Muscle layer of colon (tissue), 2 donors: ENCODE data around the gene CHN2.

ENCODE experiments used
- H3K27ac ChIP-seq: one replicate; pipeline ENCODE4 v1.7.0; 2013; ENCODE audit warnings: low read depth, mild to moderate bottlenecking, low read length, moderate library complexity
- H3K27me3 ChIP-seq, 2 donors: one replicate each; pipeline ENCODE4 v1.7.0; 2013; ENCODE audit warnings: low read length in 2 of 2, mild to moderate bottlenecking in 2 of 2; ENCODE audit not compliant: insufficient read depth in 2 of 2, control insufficient read depth in 1 of 2
- H3K36me3 ChIP-seq: one replicate; pipeline ENCODE4 v1.7.0; 2013; ENCODE audit warnings: mild to moderate bottlenecking, low read length; ENCODE audit not compliant: insufficient read depth
- H3K4me1 ChIP-seq: one replicate; pipeline ENCODE4 v1.7.0; 2013; ENCODE audit warnings: mild to moderate bottlenecking, low read length; ENCODE audit not compliant: insufficient read depth
- H3K4me3 ChIP-seq, 2 donors: one replicate each; pipeline ENCODE4 v1.7.0; 2013; ENCODE audit warnings: low read length in 2 of 2, low read depth in 1 of 2, mild to moderate bottlenecking in 1 of 2, moderate library complexity in 1 of 2
- H3K9ac ChIP-seq: one replicate; pipeline ENCODE4 v1.7.0; 2013; ENCODE audit warnings: low read length
- H3K9me3 ChIP-seq: one replicate; pipeline ENCODE4 v1.7.0; 2013; ENCODE audit warnings: mild to moderate bottlenecking, low read length
- donor health status: abdominal sarcoma.
- donor health status: Adenocarcinoma of cecum.

CHN2 gene

GRCh38 chr7:29401769-29402168, 207.2 kb downstream of the CHN2 start:
- H3K36me3 ChIP-seq = no peaks in the 10 kb centered on the region
- no peaks in the 10 kb centered on the region for H3K4me1 ChIP-seq
- no peak overlapping the region for H3K27ac ChIP-seq
- no peaks in the 10 kb centered on the region for H3K9me3 ChIP-seq
- no peaks in the 10 kb centered on the region for H3K27me3 ChIP-seq
- no peak overlapping the region for H3K4me3 ChIP-seq
- H3K9ac ChIP-seq = no peak overlapping the region

- Histone ChIP-seq H3K36me3 (no peaks in the 10 kb centered on the region), H3K4me3 (no peak overlapping the region), H3K9ac (no peak overlapping the region), H3K27ac (no peak overlapping the region), H3K9me3 (no peaks in the 10 kb centered on the region), H3K27me3 (no peaks in the 10 kb centered on the region), H3K4me1 (no peaks in the 10 kb centered on the region)
Observed at GRCh38 chr7:29405891-29406290, 211.3 kb downstream of the CHN2 start.

GRCh38 chr7:29406366-29406765, 211.8 kb downstream of the CHN2 start:
- Histone ChIP-seq H3K9me3 (no peaks in the 10 kb centered on the region), H3K27ac (no peak overlapping the region), H3K9ac (no peak overlapping the region), H3K4me3 (no peak overlapping the region), H3K36me3 (no peaks in the 10 kb centered on the region), H3K27me3 (no peaks in the 10 kb centered on the region), H3K4me1 (no peaks in the 10 kb centered on the region)

- no peak overlapping the region for H3K4me3 ChIP-seq
- H3K27ac ChIP-seq = no peak overlapping the region
- H3K27me3 ChIP-seq = no peaks in the 10 kb centered on the region
- H3K4me1 ChIP-seq = no peaks in the 10 kb centered on the region
- H3K9me3 ChIP-seq = no peaks in the 10 kb centered on the region
- no peak overlapping the region for H3K9ac ChIP-seq
- H3K36me3 ChIP-seq = no peaks in the 10 kb centered on the region
Observed at GRCh38 chr7:29408841-29409243, 214.3 kb downstream of the CHN2 start.

GRCh38 chr7:29410996-29411395, 216.4 kb downstream of the CHN2 start:
- H3K27ac ChIP-seq = no peak overlapping the region
- H3K36me3 ChIP-seq = no peaks in the 10 kb centered on the region
- no peaks in the 10 kb centered on the region for H3K4me1 ChIP-seq
- H3K4me3 ChIP-seq = no peak overlapping the region
- no peaks in the 10 kb centered on the region for H3K9me3 ChIP-seq
- no peak overlapping the region for H3K9ac ChIP-seq
- no peaks in the 10 kb centered on the region for H3K27me3 ChIP-seq

- Histone ChIP-seq H3K9me3 (no peaks in the 10 kb centered on the region), H3K4me3 (no peak overlapping the region), H3K27me3 (no peaks in the 10 kb centered on the region), H3K4me1 (no peaks in the 10 kb centered on the region), H3K9ac (no peak overlapping the region), H3K36me3 (no peaks in the 10 kb centered on the region), H3K27ac (no peak overlapping the region)
Observed at GRCh38 chr7:29412912-29413311, 218.3 kb downstream of the CHN2 start.

GRCh38 chr7:29413626-29414136, 219.1 kb downstream of the CHN2 start:
- H3K27ac ChIP-seq = no peak overlapping the region
- H3K36me3 ChIP-seq = no peaks in the 10 kb centered on the region
- no peaks in the 10 kb centered on the region for H3K27me3 ChIP-seq
- H3K4me1 ChIP-seq = no peaks in the 10 kb centered on the region
- no peak overlapping the region for H3K4me3 ChIP-seq
- no peak overlapping the region for H3K9ac ChIP-seq
- H3K9me3 ChIP-seq = no peaks in the 10 kb centered on the region

GRCh38 chr7:29414216-29414615, 219.6 kb downstream of the CHN2 start:
- H3K27me3 ChIP-seq = no peaks in the 10 kb centered on the region
- no peak overlapping the region for H3K9ac ChIP-seq
- no peak overlapping the region for H3K27ac ChIP-seq
- no peaks in the 10 kb centered on the region for H3K36me3 ChIP-seq
- H3K4me1 ChIP-seq = no peaks in the 10 kb centered on the region
- no peaks in the 10 kb centered on the region for H3K9me3 ChIP-seq
- H3K4me3 ChIP-seq = no peak overlapping the region

- no peak overlapping the region for H3K9ac ChIP-seq
- no peaks in the 10 kb centered on the region for H3K36me3 ChIP-seq
- no peaks in the 10 kb centered on the region for H3K9me3 ChIP-seq
- H3K27me3 ChIP-seq = no peaks in the 10 kb centered on the region
- H3K4me1 ChIP-seq = no peaks in the 10 kb centered on the region
- H3K4me3 ChIP-seq = no peak overlapping the region
- H3K27ac ChIP-seq = no peak overlapping the region
Observed at GRCh38 chr7:29415215-29415614, 220.6 kb downstream of the CHN2 start.

GRCh38 chr7:29416276-29416937, 221.8 kb downstream of the CHN2 start:
- H3K4me1 ChIP-seq = no peaks in the 10 kb centered on the region
- H3K4me3 ChIP-seq = no peak overlapping the region
- no peaks in the 10 kb centered on the region for H3K9me3 ChIP-seq
- H3K36me3 ChIP-seq = no peaks in the 10 kb centered on the region
- no peak overlapping the region for H3K9ac ChIP-seq
- no peak overlapping the region for H3K27ac ChIP-seq
- H3K27me3 ChIP-seq = no peaks in the 10 kb centered on the region

- no peak overlapping the region for H3K27ac ChIP-seq
- H3K9ac ChIP-seq = no peak overlapping the region
- H3K4me3 ChIP-seq = no peak overlapping the region
- H3K36me3 ChIP-seq = no peaks in the 10 kb centered on the region
- H3K9me3 ChIP-seq = no peaks in the 10 kb centered on the region
- no peaks in the 10 kb centered on the region for H3K4me1 ChIP-seq
- H3K27me3 ChIP-seq = no peaks in the 10 kb centered on the region
Observed at GRCh38 chr7:29416938-29417305, 222.3 kb downstream of the CHN2 start.

GRCh38 chr7:29418056-29418455, 223.5 kb downstream of the CHN2 start:
- Histone ChIP-seq H3K27ac (no peak overlapping the region), H3K9ac (no peak overlapping the region), H3K4me1 (no peaks in the 10 kb centered on the region), H3K36me3 (no peaks in the 10 kb centered on the region), H3K4me3 (no peak overlapping the region), H3K9me3 (no peaks in the 10 kb centered on the region), H3K27me3 (no peaks in the 10 kb centered on the region)
